GM12878 (cell line): Measurements from ENCODE around the gene ARMH1. TPM values are rescaled to one million over a fixed set of nuclear protein-coding genes. Genes with fewer than 3 reads are reported as not detected.

Experiments
- BCL11A ChIP-seq: IDR thresholded peaks from 2 replicates; pipeline ENCODE4 v1.6.1; 2011; ENCODE audit warnings: low read depth, low read length
- DPF2 ChIP-seq: fragments of 450-650 bp; IDR thresholded peaks from 2 replicates; pipeline ENCODE4 v1.6.1; 2017; ENCODE audit warnings: mild to moderate bottlenecking
- HCFC1 ChIP-seq: fragments of 150-350 bp; IDR thresholded peaks from 2 replicates; pipeline ENCODE4 v1.6.1; 2014; ENCODE audit warnings: low read length
- HDAC2 ChIP-seq: fragments of 200-600 bp; sonication (generic); IDR thresholded peaks from 2 replicates; pipeline ENCODE4 v1.6.1; 2017
- LARP7 ChIP-seq: fragments of 450-650 bp; IDR thresholded peaks from 2 replicates; pipeline ENCODE4 v1.6.1; 2017; ENCODE audit warnings: mild to moderate bottlenecking
- NKRF ChIP-seq: fragments of 450-650 bp; conservative IDR thresholded peaks from 2 replicates; pipeline ENCODE4 v1.6.1; 2017; ENCODE audit warnings: mild to moderate bottlenecking, moderate library complexity
- NR2C2 ChIP-seq: IDR thresholded peaks from 2 replicates; pipeline ENCODE4 v1.6.1; 2011; ENCODE audit warnings: borderline replicate concordance, low read depth; ENCODE audit not compliant: control insufficient read depth, insufficient read length
- RAD21 ChIP-seq: IDR thresholded peaks from 2 replicates; pipeline ENCODE4 v1.6.1; 2011; ENCODE audit warnings: mild to moderate bottlenecking, low read depth, low read length, moderate library complexity; ENCODE audit not compliant: insufficient read depth
- RAD51 ChIP-seq: fragments of 450-650 bp; IDR thresholded peaks from 2 replicates; pipeline ENCODE4 v1.6.1; 2016; ENCODE audit warnings: moderate library complexity, mild to moderate bottlenecking, inconsistent platforms
- RB1 ChIP-seq: fragments of 450-650 bp; formaldehyde crosslinking; IDR thresholded peaks from 2 replicates; pipeline ENCODE4 v1.6.1; 2017; ENCODE audit warnings: mild to moderate bottlenecking, borderline replicate concordance
- RCOR1 ChIP-seq: conservative IDR thresholded peaks from 2 replicates; pipeline ENCODE4 v1.6.1; 2012; ENCODE audit warnings: low read depth, low read length, improper control_type of control experiment
- RELA ChIP-seq: fragments of 450-650 bp; IDR thresholded peaks from 2 replicates; pipeline ENCODE4 v1.8.0; 2014; ENCODE audit warnings: borderline replicate concordance; ENCODE audit not compliant: partially characterized antibody
- RUNX3 ChIP-seq: IDR thresholded peaks from 2 replicates; pipeline ENCODE4 v1.6.1; 2012; ENCODE audit warnings: low read length, inconsistent platforms
- SIX5 ChIP-seq: IDR thresholded peaks from 2 replicates; pipeline ENCODE4 v1.6.1; 2011; ENCODE audit warnings: mild to moderate bottlenecking, low read depth, low read length, moderate library complexity; ENCODE audit not compliant: severe bottlenecking
- SMAD1 ChIP-seq: fragments of 450-650 bp; IDR thresholded peaks from 2 replicates; pipeline ENCODE4 v1.6.1; 2018; ENCODE audit warnings: mild to moderate bottlenecking, low read depth; ENCODE audit not compliant: partially characterized antibody
- SMC3 ChIP-seq: IDR thresholded peaks from 2 replicates; pipeline ENCODE4 v1.6.1; 2011; ENCODE audit warnings: low read length, improper control_type of control experiment, borderline replicate concordance
- SREBF1 ChIP-seq: IDR thresholded peaks from 2 replicates; pipeline ENCODE4 v1.6.1; 2012; ENCODE audit warnings: mild to moderate bottlenecking, low read length
- TBL1XR1 ChIP-seq: IDR thresholded peaks from 2 replicates; pipeline ENCODE4 v1.6.1; 2012; ENCODE audit warnings: low read depth, low read length, improper control_type of control experiment
- TCF12 ChIP-seq: IDR thresholded peaks from 2 replicates; pipeline ENCODE4 v1.6.1; 2011; ENCODE audit warnings: low read depth, mild to moderate bottlenecking, low read length
- ZZZ3 ChIP-seq: IDR thresholded peaks from 2 replicates; pipeline ENCODE4 v1.6.1; 2011; ENCODE audit warnings: low read depth; ENCODE audit not compliant: control insufficient read depth, insufficient read length
- polyA plus RNA-seq, 11 experiments: library from polyadenylated mRNA; depleted of rRNA in 4 of 11; unstranded in 6 of 11; stranded (reverse) in 5 of 11; fragments of >200 nt; fragmentation: Nextera tagmentation in 4 of 11; fragmentation: Illumina TruSeq in 1 of 11; extraction: Ambion mirVana in 4 of 11; extraction: Trizol in 1 of 11; gene quantifications; 1 replicate in 1 of 11; 2 replicates in 10 of 11; pipeline versions ENCODE4 v1.2.1 to v1.2.3, GENCODE V29; 2011 to 2016; ENCODE audit warnings: inconsistent platforms in 2 of 11, missing spikeins in 2 of 11, low read depth in 1 of 11
- total RNA-seq, 4 experiments: library from RNA; depleted of rRNA in 3 of 4; stranded (reverse); fragments of >200 nt in 3 of 4; fragmentation: Illumina TruSeq in 1 of 4; extraction: Trizol in 1 of 4; gene quantifications; 2 replicates each; pipeline versions ENCODE4 v1.2.1 to v1.2.3, GENCODE V29; 2013 to 2021
- TF ChIP-seq, protein P1 (sequence below): IDR thresholded peaks from 2 replicates; pipeline ENCODE4 v1.6.1; 2012; ENCODE audit warnings: mild to moderate bottlenecking, low read depth, low read length
- TF ChIP-seq, protein P2 (sequence below): fragments of 450-650 bp; IDR thresholded peaks from 2 replicates; pipeline ENCODE4 v1.6.1; 2017; ENCODE audit warnings: mild to moderate bottlenecking, moderate library complexity

The ARMH1 gene
- total and polyA plus RNA-seq, 10 of the 15 experiments (the other 5 are each of a cell fraction or from before 2014, with no cell fraction given), result 0.93 to 43.9 (median 8.2) TPM

DNA sequence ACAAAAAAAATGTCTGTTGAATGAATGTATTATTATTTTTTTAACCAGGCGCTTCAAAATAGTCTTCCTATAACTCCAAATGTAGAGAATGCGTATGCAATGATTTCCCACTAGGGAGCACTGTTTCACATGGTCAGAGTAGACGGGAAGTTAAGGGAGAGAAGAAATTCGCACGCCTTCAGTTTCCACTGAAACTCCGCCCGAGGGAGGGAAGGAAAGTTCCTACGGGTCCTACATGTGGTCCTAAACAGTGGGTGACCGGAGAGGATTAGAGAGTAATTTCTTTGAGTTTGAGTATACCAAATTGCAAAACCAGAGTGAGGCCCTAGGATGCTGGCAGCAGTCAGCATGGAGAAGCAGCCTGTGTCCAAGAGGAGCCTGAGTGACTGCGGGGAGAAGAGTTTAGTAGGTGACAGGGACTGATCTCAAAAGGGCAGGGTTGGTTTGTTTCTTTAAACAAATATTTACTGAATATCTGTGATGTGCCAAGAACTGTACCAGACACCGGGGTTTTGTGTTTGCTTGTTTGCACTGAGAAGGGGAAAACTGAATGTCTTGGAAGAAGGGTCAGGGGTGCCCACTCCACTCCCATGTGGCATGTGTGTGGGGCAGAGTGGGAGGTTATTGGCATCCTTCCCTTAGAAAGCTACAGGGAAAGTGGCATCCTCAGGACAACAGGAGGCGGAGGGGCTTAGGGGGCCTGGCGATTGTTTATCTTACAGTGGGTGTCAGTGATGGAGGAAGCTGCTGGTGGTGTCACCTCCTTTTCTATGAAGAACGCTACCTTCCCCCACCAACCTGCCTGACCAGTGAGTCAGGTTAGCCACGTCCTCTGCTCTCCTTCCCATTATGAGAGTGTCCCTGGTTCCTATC is 33.7 kb downstream of the ARMH1 start (continued):
- TF ChIP-seq NKRF (no peak), LARP7 (no peak), RAD21 (peak; percentile 73), ZZZ3 (no peak), SMC3 (peak; percentile 34; the same call in 1 of the 2 replicates), SREBF1 (no peak), RB1 (no peak), RUNX3 (peak; percentile 19; the same call in 1 of the 2 replicates), NR2C2 (no peak), HDAC2 (no peak), RELA (no peak), RCOR1 (no peak), SIX5 (no peak), TBL1XR1 (no peak), RAD51 (peak; percentile 23; the same call in 1 of the 2 replicates), SMAD1 (no peak), DPF2 (no peak), TCF12 (no peak), HCFC1 (no peak), BCL11A (no peak)
- TF ChIP-seq, protein P1, sequence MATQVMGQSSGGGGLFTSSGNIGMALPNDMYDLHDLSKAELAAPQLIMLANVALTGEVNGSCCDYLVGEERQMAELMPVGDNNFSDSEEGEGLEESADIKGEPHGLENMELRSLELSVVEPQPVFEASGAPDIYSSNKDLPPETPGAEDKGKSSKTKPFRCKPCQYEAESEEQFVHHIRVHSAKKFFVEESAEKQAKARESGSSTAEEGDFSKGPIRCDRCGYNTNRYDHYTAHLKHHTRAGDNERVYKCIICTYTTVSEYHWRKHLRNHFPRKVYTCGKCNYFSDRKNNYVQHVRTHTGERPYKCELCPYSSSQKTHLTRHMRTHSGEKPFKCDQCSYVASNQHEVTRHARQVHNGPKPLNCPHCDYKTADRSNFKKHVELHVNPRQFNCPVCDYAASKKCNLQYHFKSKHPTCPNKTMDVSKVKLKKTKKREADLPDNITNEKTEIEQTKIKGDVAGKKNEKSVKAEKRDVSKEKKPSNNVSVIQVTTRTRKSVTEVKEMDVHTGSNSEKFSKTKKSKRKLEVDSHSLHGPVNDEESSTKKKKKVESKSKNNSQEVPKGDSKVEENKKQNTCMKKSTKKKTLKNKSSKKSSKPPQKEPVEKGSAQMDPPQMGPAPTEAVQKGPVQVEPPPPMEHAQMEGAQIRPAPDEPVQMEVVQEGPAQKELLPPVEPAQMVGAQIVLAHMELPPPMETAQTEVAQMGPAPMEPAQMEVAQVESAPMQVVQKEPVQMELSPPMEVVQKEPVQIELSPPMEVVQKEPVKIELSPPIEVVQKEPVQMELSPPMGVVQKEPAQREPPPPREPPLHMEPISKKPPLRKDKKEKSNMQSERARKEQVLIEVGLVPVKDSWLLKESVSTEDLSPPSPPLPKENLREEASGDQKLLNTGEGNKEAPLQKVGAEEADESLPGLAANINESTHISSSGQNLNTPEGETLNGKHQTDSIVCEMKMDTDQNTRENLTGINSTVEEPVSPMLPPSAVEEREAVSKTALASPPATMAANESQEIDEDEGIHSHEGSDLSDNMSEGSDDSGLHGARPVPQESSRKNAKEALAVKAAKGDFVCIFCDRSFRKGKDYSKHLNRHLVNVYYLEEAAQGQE, result no peak
- TF ChIP-seq, protein P2, sequence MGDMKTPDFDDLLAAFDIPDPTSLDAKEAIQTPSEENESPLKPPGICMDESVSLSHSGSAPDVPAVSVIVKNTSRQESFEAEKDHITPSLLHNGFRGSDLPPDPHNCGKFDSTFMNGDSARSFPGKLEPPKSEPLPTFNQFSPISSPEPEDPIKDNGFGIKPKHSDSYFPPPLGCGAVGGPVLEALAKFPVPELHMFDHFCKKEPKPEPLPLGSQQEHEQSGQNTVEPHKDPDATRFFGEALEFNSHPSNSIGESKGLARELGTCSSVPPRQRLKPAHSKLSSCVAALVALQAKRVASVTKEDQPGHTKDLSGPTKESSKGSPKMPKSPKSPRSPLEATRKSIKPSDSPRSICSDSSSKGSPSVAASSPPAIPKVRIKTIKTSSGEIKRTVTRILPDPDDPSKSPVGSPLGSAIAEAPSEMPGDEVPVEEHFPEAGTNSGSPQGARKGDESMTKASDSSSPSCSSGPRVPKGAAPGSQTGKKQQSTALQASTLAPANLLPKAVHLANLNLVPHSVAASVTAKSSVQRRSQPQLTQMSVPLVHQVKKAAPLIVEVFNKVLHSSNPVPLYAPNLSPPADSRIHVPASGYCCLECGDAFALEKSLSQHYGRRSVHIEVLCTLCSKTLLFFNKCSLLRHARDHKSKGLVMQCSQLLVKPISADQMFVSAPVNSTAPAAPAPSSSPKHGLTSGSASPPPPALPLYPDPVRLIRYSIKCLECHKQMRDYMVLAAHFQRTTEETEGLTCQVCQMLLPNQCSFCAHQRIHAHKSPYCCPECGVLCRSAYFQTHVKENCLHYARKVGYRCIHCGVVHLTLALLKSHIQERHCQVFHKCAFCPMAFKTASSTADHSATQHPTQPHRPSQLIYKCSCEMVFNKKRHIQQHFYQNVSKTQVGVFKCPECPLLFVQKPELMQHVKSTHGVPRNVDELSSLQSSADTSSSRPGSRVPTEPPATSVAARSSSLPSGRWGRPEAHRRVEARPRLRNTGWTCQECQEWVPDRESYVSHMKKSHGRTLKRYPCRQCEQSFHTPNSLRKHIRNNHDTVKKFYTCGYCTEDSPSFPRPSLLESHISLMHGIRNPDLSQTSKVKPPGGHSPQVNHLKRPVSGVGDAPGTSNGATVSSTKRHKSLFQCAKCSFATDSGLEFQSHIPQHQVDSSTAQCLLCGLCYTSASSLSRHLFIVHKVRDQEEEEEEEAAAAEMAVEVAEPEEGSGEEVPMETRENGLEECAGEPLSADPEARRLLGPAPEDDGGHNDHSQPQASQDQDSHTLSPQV, result no peak
